ENCODE data around the gene REV1. TPM values are rescaled to one million over a fixed set of nuclear protein-coding genes. Genes with fewer than 3 reads are reported as not detected.
A peak's percentile ranks its signal among the peaks of the same experiment; 100 is the strongest.

Gene REV1
- total and polyA plus RNA-seq, 2 of the 13 experiments (the other 11 are each of a cell fraction or from before 2014, with no cell fraction given) = 49.1 to 71.8 TPM

GRCh38 chr2:99481941-99482340 lies 7.9 kb downstream of the REV1 start (continued):
- TF ChIP-seq AKNA (CRISPR knock-in tag; IDR thresholded peaks at IDR 0.05; ENCODE audit: borderline replicate concordance) (no peak), FOXM1 (CRISPR knock-in tag; IDR thresholded peaks at IDR 0.05) (no peak), THAP11 (CRISPR knock-in tag; IDR thresholded peaks at IDR 0.05) (no peak), NAIF1 (CRISPR knock-in tag; IDR thresholded peaks at IDR 0.05; ENCODE audit: borderline replicate concordance) (no peak), LCORL (IDR thresholded peaks at IDR 0.05) (no peak), LCORL (CRISPR knock-in tag; IDR thresholded peaks at IDR 0.05) (no peak), ZSCAN25 (CRISPR knock-in tag; IDR thresholded peaks at IDR 0.05) (no peak), ZNF746 (CRISPR knock-in tag; IDR thresholded peaks at IDR 0.05) (no peak), FOXA3 (CRISPR knock-in tag; IDR thresholded peaks at IDR 0.05) (no peak), ZSCAN5A (CRISPR knock-in tag; IDR thresholded peaks at IDR 0.05; ENCODE audit: borderline replicate concordance) (peak; percentile 30; the same call in 1 of the 2 replicates)
